H1 (cell line): ENCODE data around the gene ABCF3. TPM values are rescaled to one million over a fixed set of nuclear protein-coding genes. Genes with fewer than 3 reads are reported as not detected.

Source experiments
- CBX8 ChIP-seq: fragments of 300-800, 300-1000 bp; sonication (generic); IDR thresholded peaks from 2 replicates; pipeline ENCODE4 v1.7.1; 2016; ENCODE audit warnings: low read depth, low read length, borderline replicate concordance
- FOSL1 ChIP-seq: IDR thresholded peaks from 2 replicates; pipeline ENCODE4 v1.6.1; 2011; ENCODE audit warnings: mild to moderate bottlenecking, low read depth, low read length, moderate library complexity; ENCODE audit not compliant: insufficient read depth
- POLR2AphosphoS5 ChIP-seq: IDR thresholded peaks from 2 replicates; pipeline ENCODE4 v1.6.1; 2011; ENCODE audit warnings: low read depth, low read length
- RBBP5 ChIP-seq: IDR thresholded peaks from 2 replicates; pipeline ENCODE4 v1.7.1; 2012; ENCODE audit warnings: low read depth, mild to moderate bottlenecking, inconsistent platforms, low read length, moderate library complexity, borderline replicate concordance
- TBP ChIP-seq: IDR thresholded peaks from 2 replicates; pipeline ENCODE4 v1.6.1; 2011; ENCODE audit warnings: low read depth, low read length, improper control_type of control experiment
- TCF12 ChIP-seq: IDR thresholded peaks from 2 replicates; pipeline ENCODE4 v1.6.1; 2011; ENCODE audit warnings: low read depth, mild to moderate bottlenecking, low read length
- polyA plus RNA-seq, 7 experiments: library from polyadenylated mRNA; depleted of rRNA in 3 of 7; stranded (reverse) in 5 of 7; unstranded in 2 of 7; fragments of >200 nt in 5 of 7; fragments of 200-250 nt in 2 of 7; gene quantifications; 1 replicate in 5 of 7; 2 replicates in 1 of 7; 4 replicates in 1 of 7; pipeline versions ENCODE4 v1.2.1 to v1.2.3, GENCODE V29; 2011 to 2013; ENCODE audit warnings: missing spikeins in 2 of 7, mixed read lengths in 2 of 7
- total RNA-seq: library from RNA; stranded (reverse); fragmentation: NEBNext Ultra II Directional; extraction: Animal tissue kit (Norgen Biotek cat#: 25700); gene quantifications from 2 replicates; pipeline ENCODE4 v1.2.1, GENCODE V29; 2021
- TF ChIP-seq, protein P1 (sequence below), 3 experiments: IDR thresholded peaks; 1 replicate in 2 of 3; 2 replicates in 1 of 3; pipeline versions ENCODE4 v1.5.1 to v1.6.1; 2011; ENCODE audit warnings: low read length in 3 of 3, mild to moderate bottlenecking in 3 of 3, inconsistent platforms in 2 of 3, low read depth in 1 of 3, moderate library complexity in 1 of 3; ENCODE audit not compliant: insufficient read depth in 1 of 3; ENCODE audit errors: control extremely low read depth in 1 of 3
- TF ChIP-seq, protein P2 (sequence below): IDR thresholded peaks from 2 replicates; pipeline ENCODE4 v1.6.1; 2011; ENCODE audit warnings: low read length, improper control_type of control experiment

Gene ABCF3
- total and polyA plus RNA-seq, 2 of the 8 experiments (the other 6 are each of a cell fraction or from before 2014, with no cell fraction given) = 51.6 to 57.8 TPM

DNA sequence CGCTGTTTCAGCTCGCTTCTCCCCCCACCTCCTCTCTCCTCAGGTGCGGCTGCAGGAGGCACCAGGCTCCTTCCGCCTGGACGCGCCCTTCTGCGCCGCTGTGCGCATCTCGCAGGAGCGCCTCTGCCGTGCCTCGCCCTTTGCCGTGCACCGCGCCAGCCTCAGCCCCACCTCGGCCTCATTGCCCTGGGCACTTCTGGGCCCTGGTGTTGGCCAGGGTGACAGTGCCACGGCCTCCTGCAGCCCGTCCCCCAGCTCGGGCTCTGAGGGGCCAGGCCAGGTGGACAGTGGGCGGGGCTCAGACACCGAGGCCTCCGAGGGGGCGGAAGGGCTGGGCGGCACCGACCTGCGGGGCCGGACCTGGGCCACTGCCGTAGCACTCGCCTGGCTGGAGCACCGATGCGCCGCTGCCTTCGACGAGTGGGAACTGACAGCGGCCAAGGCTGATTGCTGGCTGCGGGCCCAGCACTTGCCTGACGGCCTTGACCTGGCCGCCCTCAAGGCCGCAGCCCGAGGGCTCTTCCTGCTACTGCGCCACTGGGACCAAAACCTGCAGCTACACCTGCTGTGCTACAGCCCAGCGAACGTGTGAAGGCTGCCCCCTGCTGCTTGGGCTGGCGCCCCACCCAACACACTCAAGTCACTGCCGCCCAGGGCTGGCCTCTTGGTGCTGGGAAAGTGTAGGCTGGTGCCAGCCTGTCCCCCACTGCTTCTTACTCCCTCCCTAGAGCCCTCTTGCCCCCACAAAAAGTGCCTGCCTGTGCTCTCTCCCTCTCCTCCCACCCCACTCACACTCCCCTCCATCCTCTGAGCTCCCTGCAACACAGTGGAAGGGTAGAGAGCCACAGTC lies 55.7 kb downstream of the ABCF3 start (continued):
- TF ChIP-seq, protein P1, sequence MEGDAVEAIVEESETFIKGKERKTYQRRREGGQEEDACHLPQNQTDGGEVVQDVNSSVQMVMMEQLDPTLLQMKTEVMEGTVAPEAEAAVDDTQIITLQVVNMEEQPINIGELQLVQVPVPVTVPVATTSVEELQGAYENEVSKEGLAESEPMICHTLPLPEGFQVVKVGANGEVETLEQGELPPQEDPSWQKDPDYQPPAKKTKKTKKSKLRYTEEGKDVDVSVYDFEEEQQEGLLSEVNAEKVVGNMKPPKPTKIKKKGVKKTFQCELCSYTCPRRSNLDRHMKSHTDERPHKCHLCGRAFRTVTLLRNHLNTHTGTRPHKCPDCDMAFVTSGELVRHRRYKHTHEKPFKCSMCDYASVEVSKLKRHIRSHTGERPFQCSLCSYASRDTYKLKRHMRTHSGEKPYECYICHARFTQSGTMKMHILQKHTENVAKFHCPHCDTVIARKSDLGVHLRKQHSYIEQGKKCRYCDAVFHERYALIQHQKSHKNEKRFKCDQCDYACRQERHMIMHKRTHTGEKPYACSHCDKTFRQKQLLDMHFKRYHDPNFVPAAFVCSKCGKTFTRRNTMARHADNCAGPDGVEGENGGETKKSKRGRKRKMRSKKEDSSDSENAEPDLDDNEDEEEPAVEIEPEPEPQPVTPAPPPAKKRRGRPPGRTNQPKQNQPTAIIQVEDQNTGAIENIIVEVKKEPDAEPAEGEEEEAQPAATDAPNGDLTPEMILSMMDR (IDR thresholded peaks at IDR 0.05; ENCODE audit: control extremely low read depth in 1 of 3, insufficient read depth in 1 of 3, low read depth in 1 of 3, low read length in 3 of 3) = peak in 2 of 3 experiments; percentile 41 to 56; a peak in 3 of 4 replicates
- TF ChIP-seq TBP (0 out of 2 replicates have a peak, but pooled peaks have one; percentile 17), POLR2AphosphoS5 (peak; percentile 23; the same call in 1 of the 2 replicates), CBX8 (no peak), TCF12 (no peak), RBBP5 (0 out of 2 replicates have a peak, but pooled peaks have one; percentile 32), FOSL1 (no peak)
- TF ChIP-seq, protein P2, sequence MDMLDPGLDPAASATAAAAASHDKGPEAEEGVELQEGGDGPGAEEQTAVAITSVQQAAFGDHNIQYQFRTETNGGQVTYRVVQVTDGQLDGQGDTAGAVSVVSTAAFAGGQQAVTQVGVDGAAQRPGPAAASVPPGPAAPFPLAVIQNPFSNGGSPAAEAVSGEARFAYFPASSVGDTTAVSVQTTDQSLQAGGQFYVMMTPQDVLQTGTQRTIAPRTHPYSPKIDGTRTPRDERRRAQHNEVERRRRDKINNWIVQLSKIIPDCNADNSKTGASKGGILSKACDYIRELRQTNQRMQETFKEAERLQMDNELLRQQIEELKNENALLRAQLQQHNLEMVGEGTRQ = no peak
